Measurements from ENCODE around the gene BYSL.
A peak's percentile ranks its signal among the peaks of the same experiment; 100 is the strongest.

Gene BYSL, protein sequence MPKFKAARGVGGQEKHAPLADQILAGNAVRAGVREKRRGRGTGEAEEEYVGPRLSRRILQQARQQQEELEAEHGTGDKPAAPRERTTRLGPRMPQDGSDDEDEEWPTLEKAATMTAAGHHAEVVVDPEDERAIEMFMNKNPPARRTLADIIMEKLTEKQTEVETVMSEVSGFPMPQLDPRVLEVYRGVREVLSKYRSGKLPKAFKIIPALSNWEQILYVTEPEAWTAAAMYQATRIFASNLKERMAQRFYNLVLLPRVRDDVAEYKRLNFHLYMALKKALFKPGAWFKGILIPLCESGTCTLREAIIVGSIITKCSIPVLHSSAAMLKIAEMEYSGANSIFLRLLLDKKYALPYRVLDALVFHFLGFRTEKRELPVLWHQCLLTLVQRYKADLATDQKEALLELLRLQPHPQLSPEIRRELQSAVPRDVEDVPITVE

DNA sequence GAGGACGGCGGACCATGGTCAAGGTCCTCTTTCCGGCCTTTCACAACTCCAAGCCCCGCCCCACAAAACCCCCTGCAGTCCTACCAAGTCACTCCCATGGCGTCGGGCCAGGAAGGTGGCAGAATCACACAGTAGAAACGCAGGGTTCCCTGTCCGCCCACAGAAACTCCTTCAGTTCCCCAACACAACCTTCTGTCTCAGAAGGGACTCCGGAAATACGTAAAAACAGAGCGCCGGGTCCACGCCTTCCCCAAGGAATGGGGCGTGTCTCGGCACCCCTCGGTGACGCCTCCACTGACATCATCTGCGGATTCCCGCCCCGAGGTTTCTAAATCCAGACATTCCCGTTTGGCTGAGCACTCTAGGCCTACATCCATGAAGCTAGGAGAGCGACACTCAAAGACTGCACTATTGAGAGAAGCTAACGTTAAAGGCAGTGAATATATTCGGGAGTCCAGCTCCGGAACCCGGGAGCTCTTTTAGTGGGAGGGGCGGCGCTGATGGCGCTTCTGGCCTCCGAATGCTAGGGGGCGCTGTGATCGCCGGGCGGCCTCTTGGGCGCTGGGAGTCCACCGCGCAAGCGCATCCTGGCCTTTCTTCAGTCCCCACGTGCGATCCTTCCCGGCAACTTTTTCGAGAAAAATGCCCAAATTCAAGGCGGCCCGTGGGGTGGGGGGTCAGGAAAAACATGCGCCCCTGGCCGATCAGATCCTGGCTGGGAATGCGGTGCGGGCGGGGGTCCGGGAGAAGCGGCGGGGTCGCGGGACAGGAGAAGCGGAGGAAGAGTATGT is at the start of gene BYSL, which contains the start of gene MED20:
Gene BYSL (plus strand): TSS at position 579 of the 791 bp plus-strand sequence. CDS start 64 bp downstream, at position 643.
Gene MED20 (minus strand): TSS at position 219 of the 791 bp plus-strand sequence. CDS start 121 bp downstream, at position 98.
- DNase-seq: peak; percentile 100

DNA sequence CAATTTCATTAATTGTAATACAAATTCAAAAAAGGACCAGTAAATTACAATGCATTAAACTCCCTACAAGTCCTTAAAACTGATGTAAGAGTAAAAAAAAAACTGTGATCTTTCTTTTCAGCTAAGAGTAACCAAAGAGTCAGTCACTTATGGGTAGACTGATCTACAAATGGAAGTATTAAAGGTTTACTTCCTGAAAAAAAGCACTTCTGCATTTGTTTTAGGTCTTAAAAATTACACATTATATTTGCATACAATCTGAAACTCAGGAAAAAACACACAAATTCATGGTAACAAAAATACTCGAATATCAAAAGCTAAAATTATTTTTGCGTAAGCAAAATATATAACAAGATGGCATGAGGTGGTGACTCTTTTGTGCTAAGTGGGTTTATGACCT is 49.6 kb upstream of the BYSL start:
- DNase-seq: no peak

DNA sequence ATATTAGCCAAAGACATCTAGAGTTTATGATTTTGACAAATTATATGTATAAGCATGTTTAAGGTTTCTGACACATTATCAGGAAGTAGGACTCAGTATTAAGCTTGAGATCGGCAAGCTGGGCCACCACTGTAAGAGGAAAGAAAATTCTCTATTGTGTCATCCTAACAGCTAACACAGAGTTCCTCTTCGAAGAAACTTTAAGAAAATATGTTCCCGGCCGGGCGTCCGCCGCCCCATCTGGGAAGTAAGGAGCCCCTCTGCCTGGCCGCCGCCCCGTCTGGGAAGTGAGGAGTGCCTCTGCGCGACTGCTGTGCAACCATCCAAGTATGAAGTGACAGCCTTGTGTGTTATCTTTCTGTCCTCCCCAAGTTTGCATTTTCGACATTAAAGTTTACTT is 49.2 kb upstream of the BYSL start:
- no peak for DNase-seq

DNA sequence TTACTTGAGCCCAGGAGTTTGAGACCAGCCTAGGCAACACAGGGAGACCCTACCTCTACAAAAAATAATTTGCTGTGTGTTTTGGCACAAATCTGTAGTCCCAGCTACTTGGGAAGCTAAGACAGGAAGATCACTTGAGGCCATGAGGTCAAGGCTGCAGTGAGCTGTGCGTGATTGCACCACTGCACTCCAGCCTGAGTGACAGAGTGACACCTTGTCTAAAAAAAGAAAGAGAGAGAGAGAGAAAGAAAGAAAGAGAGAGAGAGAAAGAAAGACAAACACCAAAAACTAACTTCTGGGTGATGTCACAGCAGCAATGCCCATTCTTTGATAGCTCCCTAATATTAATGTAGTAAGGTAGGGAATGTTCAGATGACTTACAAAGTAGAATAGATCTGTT is 46.6 kb upstream of the BYSL start:
- DNase-seq: no peak

DNA sequence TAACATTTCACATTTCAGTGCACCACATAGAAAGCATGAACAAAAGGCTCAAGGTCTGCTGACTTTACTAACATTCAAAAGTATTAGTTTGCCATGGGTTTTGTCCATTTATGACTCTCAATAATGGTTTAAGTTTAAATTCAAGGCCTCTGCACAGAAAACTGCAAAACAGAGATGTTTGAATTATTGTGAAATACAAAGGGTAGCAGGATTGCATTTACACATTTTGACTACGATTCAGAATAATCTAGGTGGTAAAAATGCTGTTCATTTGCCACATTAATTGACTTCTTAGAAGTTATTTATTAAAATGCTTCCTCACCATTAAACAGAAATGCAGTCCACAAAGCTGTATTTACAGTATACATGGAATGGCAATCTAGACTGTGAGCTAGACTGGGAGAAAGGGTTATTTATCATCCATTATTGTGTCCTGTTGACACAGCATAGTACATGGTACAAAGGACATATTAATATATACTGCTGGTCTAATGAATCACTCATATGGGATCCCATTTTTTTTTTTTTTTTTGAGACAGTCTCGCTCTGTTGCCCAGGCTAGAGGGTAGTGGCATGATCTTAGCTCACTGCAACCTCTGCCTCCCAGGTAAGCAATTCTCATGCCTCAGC is 44.1 kb upstream of the BYSL start:
- DNase-seq: no peak

DNA sequence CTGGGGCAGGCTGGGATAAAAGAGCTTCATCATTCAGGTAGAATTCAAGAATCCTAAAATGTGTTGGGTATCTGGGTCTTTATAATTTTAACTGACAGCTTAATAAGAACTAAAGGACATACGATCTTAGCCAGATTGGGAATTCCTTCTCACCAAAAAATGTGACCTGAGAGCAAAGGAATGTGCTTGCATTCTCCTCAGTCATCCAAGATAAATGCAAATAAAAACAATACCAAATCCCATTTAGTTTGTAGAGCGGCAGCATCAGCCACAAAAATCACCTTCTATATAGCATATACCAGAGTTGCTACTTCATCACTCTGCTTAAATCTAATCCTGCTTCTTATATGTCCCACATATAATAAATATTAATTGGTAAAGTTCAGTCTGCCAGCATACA is 43.1 kb upstream of the BYSL start:
- no peak for DNase-seq

DNA sequence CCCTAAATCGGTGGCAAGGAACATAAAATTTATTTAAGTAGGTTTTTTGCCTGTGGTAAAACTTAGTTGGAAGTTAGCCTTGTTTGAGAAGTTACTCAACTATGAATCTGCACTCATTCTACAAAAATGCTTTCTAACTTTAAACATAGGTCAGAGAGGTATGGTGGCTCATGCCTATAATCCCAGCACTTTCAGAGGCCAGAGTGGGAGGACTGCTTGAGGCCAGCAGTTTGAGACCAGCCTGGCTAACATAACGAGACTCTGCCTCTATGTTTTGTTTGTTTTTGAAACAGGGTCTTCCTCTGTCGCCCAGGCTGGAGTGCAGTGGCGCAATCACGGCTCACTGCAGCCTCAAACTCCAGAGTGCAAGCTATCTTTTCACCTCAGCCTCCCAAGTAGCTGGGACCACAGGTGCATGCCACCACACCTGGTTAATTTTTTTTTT is 42.3 kb upstream of the BYSL start:
- DNase-seq: no peak

DNA sequence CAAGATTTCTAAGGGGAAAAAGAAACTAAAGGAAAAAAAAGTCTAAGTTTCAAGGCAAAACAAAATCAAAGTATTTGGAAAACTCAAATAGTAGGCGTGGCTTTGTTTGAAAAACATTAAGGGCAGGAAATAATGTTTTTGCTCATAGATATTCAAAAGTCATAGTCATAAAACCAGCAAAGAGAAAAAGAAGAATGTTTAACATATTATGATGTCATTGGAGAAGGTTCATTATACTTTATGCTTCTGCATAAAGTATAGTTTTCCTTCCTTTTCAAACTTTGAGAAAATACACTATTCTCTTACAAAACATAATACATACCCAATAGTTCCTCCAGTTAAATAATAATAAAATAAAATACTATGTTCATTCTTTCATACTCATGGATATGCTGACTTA is 39.8 kb upstream of the BYSL start:
- no peak for DNase-seq

DNA sequence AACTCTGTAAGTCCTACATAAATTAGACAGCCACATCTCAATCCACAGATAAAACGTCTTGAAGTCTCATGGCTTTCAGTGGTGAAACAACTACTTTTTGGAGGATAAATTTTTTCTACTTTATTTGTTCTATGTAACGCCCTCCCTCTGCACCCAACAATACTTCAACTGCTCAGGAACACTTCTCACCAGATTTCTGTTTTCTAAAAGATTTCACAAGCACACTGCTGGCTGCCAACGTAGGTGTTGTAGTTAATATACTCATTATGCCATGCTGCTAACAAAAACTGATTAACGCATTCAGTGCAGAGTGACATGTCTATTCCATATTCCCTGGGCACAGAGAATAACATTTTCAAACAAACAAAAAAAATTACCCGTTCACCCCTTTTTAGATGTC is 36.3 kb upstream of the BYSL start:
- no peak for DNase-seq

DNA sequence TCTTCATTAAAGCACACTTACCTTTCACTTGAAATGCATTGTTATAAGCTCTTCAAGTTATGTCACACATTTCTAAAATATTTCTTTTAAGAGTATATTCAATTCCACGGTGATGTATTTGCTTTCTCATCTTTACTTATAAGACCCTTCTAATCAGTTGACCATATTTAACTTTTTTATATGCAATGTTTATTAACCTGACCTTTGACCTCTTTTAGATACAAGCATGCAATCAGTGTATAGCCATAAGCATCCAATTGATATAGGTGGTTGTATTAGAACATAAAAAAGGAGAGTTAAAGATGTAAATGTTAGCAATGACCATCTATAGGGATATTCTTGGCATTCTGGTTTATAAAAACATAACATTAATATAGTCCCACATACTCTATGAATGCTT is 35.4 kb upstream of the BYSL start:
- no peak for DNase-seq

DNA sequence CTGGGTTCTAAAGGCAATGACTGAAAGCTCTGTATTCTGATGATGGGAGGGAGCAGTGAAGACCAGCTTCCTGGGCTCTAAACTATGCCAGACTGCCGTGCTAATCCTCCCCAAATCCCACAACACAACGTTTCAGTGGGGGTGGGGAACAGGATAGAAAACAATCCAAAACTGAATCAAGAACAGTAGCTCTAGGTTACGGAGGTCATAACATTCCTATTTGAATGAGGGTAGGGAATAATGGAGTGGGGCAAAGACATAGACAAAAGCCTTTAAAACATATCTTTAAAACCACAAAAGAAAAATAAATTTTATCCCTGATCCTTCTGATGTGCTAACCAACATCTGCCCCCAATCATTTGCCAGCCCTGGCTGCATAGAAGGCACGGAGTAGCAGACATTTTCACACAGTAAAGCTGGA is 34.0 kb upstream of the BYSL start:
- no peak for DNase-seq

DNA sequence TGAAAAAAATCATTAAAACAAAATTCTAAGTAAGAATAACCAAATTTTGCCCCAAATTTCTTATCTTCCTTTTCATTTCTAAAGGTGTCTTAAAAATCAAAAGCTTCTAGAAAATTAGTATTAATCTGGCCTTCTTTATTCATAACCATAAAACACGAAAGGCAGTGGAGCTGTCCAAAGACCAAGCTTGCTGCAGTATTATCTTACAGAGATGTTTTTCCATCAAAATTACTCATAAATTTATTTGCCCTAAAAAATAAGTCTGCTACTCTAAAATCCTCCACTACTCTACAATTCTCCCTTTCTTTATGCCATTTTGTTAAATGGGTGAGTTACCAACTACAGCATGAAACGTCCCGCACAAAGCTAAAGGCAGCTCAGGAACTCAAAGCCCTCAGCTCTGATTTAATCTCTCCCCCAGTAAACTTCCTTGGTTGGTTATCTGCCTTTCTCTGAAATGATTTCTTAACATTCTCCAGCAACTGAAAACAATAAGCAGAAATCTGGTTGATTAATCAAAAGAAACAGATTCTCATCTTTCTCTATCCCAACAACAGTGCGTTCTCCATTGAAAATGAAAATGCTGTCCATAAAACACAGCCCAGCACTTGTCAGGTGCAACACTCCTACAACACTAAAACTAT is 28.3 kb upstream of the BYSL start:
- peak; percentile 15 for DNase-seq

DNA sequence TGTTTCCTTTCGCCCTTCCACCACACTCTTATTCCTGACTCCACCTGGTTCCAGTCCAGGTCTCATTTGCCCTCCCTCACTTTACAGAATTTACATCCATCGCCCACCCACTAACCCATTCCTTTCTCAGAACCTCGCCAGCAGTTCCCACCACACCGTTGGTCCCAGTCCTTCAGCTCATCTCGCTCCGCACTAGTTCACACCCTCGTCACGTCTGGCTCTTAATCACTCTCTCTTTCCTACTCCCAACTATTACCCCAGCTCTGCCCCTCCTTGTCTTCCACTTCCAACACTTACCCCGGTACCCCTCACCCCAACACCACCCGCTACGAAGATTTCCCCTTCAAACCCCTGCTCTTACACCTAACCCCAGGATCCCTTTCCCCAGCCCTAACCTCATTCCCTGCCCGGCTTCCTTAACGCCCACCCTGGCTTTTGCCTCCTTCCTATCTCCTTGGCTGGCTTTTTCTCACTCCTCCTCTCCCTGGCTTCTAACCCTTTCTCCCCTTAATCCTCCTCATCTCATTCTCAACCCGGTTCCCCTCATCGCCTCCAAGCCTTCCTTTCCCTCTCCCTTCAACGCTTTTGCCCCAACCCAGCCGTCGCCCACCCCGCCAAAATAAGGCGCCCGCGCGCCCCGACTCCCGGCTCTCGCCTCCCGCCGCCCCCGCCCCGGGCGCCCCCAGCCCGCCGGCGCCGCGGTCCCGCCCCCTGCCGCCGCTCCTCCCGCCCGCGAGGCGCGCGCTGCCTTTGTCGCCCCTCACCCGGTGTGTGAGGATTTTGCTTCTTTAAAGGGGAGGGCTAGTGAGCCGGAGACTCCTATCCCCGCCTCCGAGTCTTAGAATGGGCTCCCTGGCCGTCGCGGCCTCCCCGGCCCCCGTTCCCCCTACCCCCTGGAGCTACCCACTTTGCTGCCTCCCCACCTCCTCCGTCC is 26.7 kb upstream of the BYSL start:
- DNase-seq: peak; percentile 72

DNA sequence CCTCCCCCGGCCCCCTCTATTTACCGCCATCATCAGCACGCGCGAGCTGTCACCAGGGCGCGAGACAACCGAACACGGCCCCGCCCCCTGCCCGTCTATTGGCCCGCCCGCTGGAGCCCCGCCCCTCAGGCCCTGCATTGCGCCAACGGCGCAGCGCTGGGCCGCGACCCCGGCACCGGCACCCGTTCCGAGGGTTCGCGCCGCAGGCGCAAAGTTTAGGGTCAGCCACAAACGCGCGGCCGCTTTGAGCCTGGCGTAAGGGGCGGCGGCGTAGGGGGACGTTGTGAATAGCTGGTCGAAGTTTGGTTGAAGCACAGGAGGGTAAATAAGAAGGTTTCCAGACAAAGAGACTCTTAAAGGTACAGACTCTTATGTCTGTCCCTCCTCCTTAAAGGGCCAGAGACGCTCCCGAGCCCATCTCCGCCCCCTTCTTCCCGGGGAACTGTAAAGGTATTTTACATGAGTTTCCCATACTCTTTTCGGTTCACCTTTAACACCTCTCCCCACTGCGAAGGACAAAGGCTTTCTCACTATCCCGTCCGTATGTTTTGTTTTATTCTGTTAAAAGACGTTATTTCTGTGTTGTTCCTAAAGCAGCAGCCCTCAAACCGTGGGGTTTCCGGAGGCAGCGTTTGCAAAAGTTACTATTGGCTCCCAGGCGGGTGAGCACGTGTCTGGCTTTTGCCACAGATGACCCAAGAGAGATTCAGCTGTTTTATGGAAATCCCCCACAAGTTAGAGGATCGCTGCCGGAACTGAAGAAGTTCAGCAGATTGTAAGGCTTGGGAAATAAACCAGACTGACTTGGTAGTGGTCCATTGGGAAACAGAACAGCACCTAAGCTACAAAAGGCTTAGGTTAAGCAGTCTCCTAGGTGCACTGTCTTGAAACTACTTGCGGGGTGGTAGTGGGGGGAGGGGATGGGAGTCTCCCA is 25.7 kb upstream of the BYSL start, which contains the start of gene USP49:
Gene USP49 (minus strand): TSS at position 76 of the 934 bp plus-strand sequence. CDS start 88,392 bp downstream, outside the sequence.
- peak; percentile 97 for DNase-seq

DNA sequence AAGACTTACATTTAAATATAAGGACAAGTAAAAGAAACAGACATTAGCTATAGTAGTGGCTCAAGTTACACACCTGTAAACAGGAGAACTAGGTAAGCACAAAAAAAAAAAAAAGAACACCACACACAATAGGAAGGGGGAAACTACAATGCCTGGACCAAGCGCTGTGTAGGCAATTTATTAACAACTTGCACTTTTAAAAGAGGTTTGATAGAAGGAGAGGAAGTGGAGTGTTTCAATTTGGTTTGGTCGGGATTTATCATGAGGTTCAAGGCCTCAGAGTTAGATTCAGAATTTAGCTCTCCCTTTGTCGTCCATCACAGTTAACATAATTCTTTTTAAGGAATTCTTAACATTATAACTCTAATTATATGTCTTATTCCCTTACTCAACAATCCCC is 25.0 kb upstream of the BYSL start:
- no peak for DNase-seq

DNA sequence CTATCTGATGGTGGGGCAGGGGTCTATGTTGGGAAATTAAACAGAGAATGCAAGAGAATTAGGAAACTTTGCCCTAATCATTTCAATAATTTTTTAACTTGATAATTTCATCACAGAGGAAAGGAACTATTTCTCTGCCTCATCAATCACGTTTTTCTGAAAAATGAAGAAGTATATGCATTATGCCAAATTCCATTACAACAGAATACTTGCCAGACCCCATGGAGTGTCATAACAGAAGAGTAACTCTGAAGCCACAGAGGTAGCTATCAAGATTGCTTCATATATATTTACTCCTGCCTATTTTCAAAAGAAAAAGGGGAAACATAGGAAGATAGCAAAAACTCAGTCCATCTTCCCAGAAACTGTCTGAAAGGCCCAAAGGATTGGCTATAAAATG is 20.4 kb upstream of the BYSL start:
- DNase-seq: no peak

DNA sequence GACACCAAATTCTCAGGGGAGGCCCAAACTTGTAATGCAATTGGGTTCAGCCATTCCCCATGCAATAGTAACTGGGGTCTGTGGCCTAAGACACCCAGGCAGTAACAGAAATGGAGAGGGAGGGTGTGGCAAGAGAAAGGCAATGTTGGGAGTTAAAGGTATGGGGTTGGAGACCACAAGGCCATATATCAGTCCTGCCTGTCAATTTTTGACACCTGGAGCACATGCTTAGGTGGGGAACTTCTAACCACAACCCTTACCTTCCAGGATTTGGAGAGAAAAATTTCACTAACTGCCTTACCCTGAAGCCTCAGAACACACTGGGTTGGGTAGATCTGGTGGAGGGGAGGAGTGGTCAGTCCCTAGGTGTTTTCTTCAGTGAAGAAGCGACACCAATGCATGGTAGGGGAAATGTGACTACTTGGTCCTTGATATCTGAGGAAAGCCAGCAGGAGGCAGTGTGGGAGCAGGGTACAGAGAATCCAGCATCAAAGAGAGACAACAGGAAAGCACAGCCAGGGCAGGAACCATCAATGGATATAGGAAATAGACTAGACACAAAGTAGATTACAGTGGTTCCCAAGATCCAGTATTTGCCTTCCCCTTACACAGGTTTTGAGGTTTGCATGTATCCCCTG is 19.3 kb upstream of the BYSL start:
- no peak for DNase-seq

DNA sequence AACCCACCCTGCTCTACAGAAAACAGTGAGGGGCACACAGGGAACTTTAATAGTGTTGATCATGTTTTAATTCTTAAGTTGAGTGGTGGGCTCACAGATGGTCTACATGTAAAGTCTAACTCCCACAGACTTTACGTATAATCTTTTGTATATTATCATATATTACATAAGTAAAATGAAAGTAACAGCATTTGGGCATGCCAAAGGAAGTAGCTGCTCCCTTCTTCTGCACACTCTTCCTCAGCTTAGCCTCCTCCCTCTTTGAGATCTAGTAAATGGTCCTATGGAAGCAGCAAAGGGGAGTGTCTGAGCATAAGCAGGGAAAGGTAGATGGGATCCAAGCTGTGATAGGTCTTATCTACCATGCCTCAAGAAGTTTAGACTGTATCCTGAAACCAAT is 11.6 kb upstream of the BYSL start:
- DNase-seq: no peak

DNA sequence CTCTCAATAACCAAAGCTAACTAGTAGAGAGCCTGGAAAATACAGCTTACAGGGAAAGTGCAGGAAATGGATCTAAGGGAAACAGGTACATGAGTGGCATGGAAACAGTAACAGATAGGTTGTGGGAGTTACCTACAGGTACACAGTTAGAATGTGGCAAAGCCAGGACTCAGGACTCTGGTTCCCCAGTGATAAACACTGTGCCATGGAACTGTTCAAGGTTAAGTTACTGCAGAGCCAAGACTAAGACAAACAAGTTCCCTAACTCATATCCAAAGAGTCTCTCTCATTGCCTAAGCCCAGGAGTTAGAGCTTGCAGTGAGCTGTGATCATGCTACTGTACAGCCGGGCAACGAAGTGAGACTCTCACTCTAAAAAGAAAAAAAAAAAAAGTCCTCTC is 7.0 kb upstream of the BYSL start:
- no peak for DNase-seq
